OCI-LY7 (cell line): ENCODE data around the gene MAN1C1. TPM values are rescaled to one million over a fixed set of nuclear protein-coding genes. Genes with fewer than 3 reads are reported as not detected.

Source experiments
- BruUV-seq: library from RNA; stranded (reverse); fragments of 400-500 nt; replicated peaks from 2 replicates; lab custom pipeline; 2021; lab: Mats Ljungman, UMichigan
- CTCF ChIA-PET: fragments of 300-600 bp; sonication (Branson Sonifier 250); formaldehyde crosslinking; loops from one replicate; lab custom pipeline; 2022; ENCODE audit warnings: antibody characterized with exemption; ENCODE audit not compliant: unreplicated experiment; lab: Charles Lee
- POLR2A ChIA-PET: fragments of 300-600 bp; sonication (Branson Sonifier 250); formaldehyde crosslinking; loops from one replicate; lab custom pipeline; 2022; ENCODE audit warnings: antibody characterized with exemption; lab: Charles Lee
- DNase-seq: peaks from one replicate; pipeline ENCODE4 v3.0.0-alpha.2; 2015; ENCODE audit warnings: low spot score
- H2AFZ ChIP-seq: fragments of 200-600 bp; sonication (generic), shearing (Covaris generic); 2 replicates; pipeline ENCODE4 v1.6.1; 2014; ENCODE audit warnings: mild to moderate bottlenecking, antibody characterized with exemption, low read length, moderate library complexity
- H3K27ac ChIP-seq: fragments of 200-600 bp; sonication (generic); 2 replicates; pipeline ENCODE4 v1.5.1; 2014; ENCODE audit warnings: mixed run types, low read depth, mild to moderate bottlenecking, moderate library complexity, low read length, inconsistent platforms; ENCODE audit not compliant: poor library complexity, severe bottlenecking
- H3K36me3 ChIP-seq: fragments of 200-600 bp; sonication (generic); 2 replicates; pipeline ENCODE4 v1.6.1; 2014; ENCODE audit warnings: mild to moderate bottlenecking, antibody characterized with exemption, low read length, moderate library complexity, mixed read lengths; ENCODE audit not compliant: insufficient read depth
- H3K4me1 ChIP-seq: fragments of 200-600 bp; sonication (generic); 2 replicates; pipeline ENCODE4 v1.5.1; 2014; ENCODE audit warnings: mild to moderate bottlenecking, low read length; ENCODE audit not compliant: insufficient read depth, poor library complexity, severe bottlenecking
- H3K4me2 ChIP-seq: fragments of 200-600 bp; sonication (generic); 2 replicates; pipeline ENCODE4 v1.6.1; 2014; ENCODE audit warnings: mild to moderate bottlenecking, low read length
- H3K4me3 ChIP-seq: fragments of 200-600 bp; sonication (generic); 2 replicates; pipeline ENCODE4 v1.5.1; 2014; ENCODE audit warnings: mild to moderate bottlenecking, low read depth, low read length; ENCODE audit not compliant: poor library complexity, severe bottlenecking
- H3K79me2 ChIP-seq: fragments of 200-600 bp; sonication (generic); 2 replicates; pipeline ENCODE4 v1.6.1; 2016; ENCODE audit warnings: low read depth, mild to moderate bottlenecking, low read length, moderate library complexity, mixed read lengths; ENCODE audit not compliant: insufficient read depth
- H3K9me2 ChIP-seq: fragments of 200-600 bp; sonication (generic); 2 replicates; pipeline ENCODE4 v1.6.1; 2016; ENCODE audit warnings: mild to moderate bottlenecking, low read length, mixed read lengths; ENCODE audit not compliant: insufficient read depth
- H3K9me3 ChIP-seq: fragments of 200-600 bp; sonication (generic); 2 replicates; pipeline ENCODE4 v1.6.1; 2014; ENCODE audit warnings: mild to moderate bottlenecking, mixed run types, low read length, mixed read lengths
- H4K20me1 ChIP-seq: fragments of 200-600 bp; sonication (generic); 2 replicates; pipeline ENCODE4 v1.6.1; 2014; ENCODE audit warnings: mild to moderate bottlenecking, antibody characterized with exemption, low read length, moderate library complexity, mixed read lengths; ENCODE audit not compliant: insufficient read depth
- EZH2phosphoT487 ChIP-seq: fragments of 200-600 bp; sonication (generic); IDR thresholded peaks from 2 replicates; pipeline ENCODE4 v1.6.1; 2018; ENCODE audit warnings: low read depth, borderline replicate concordance, mild to moderate bottlenecking, mixed run types, antibody characterized with exemption, low read length, moderate library complexity, mixed read lengths
- intact Hi-C: fragments of 100-400 bp; cut with micrococcal nuclease; formaldehyde crosslinking; loops from one replicate; pipeline ENCODE4 v1.10.0; 2022; ENCODE audit not compliant: unreplicated experiment
- total RNA-seq, 2 experiments: library from RNA; depleted of rRNA in 1 of 2; stranded (reverse); fragments of >200 nt in 1 of 2; shearing (Covaris generic) in 1 of 2; gene quantifications; 2 replicates each; pipeline ENCODE4 v1.2.3, GENCODE V29; 2014 to 2022
- TF ChIP-seq, protein P1 (sequence below): fragments of 200-600 bp; sonication (generic); conservative IDR thresholded peaks from 2 replicates; pipeline ENCODE4 v1.5.1; 2014; ENCODE audit warnings: mild to moderate bottlenecking, antibody characterized with exemption, low read length, moderate library complexity, mixed read lengths

The MAN1C1 gene
- total RNA-seq, 2 experiments from 2014 or later = 3.0 to 4.9 TPM

DNA sequence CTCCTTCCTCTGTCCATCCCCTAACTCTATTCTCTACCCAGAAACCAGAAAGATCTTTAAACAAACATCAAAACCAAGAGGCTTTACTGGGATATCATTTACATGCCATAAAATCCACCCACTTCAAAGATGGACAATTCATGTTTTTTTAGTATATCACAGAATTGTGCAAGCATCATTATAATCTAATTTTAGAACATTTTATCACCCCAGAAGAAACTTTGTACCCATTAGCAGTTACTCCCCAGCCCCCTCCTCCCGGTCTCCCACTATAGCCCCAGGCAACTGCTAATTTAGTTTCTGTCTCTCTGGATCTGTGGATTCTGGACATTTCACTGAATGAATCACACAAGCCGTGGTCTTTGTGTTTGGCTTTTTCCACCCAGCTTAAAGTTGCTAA lies 178.6 kb downstream of the MAN1C1 start:
- H3K36me3 ChIP-seq = no peaks in the 10 kb centered on the region
- TF ChIP-seq, protein P1, sequence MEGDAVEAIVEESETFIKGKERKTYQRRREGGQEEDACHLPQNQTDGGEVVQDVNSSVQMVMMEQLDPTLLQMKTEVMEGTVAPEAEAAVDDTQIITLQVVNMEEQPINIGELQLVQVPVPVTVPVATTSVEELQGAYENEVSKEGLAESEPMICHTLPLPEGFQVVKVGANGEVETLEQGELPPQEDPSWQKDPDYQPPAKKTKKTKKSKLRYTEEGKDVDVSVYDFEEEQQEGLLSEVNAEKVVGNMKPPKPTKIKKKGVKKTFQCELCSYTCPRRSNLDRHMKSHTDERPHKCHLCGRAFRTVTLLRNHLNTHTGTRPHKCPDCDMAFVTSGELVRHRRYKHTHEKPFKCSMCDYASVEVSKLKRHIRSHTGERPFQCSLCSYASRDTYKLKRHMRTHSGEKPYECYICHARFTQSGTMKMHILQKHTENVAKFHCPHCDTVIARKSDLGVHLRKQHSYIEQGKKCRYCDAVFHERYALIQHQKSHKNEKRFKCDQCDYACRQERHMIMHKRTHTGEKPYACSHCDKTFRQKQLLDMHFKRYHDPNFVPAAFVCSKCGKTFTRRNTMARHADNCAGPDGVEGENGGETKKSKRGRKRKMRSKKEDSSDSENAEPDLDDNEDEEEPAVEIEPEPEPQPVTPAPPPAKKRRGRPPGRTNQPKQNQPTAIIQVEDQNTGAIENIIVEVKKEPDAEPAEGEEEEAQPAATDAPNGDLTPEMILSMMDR = no peak
- no peak for TF ChIP-seq EZH2phosphoT487
- no peak overlapping the region for H3K27ac ChIP-seq
- H2AFZ ChIP-seq = no peak overlapping the region
- BruUV-seq = no TSS peak
- no peak overlapping the region for H3K4me2 ChIP-seq
- no peaks in the 10 kb centered on the region for H3K9me2 ChIP-seq
- ChIA-PET CTCF (no interaction called here), POLR2A (interaction anchor here (0.6 kb wide), 2 partner anchors 529 to 817 kb away, joined by 3 read pairs; no protein-coding TSS in a partner anchor)
- H3K4me1 ChIP-seq = peaks cover 26% of the 10 kb centered on the region
- DNase-seq = no peak
- H3K4me3 ChIP-seq = no peak overlapping the region
- H4K20me1 ChIP-seq = no peaks in the 10 kb centered on the region
- H3K9me3 ChIP-seq = no peaks in the 10 kb centered on the region
- H3K79me2 ChIP-seq = no peaks in the 10 kb centered on the region
- intact Hi-C loops = loop anchor here (5.0 kb wide), 1 partner anchor 293 kb away; no protein-coding TSS in a partner anchor

DNA sequence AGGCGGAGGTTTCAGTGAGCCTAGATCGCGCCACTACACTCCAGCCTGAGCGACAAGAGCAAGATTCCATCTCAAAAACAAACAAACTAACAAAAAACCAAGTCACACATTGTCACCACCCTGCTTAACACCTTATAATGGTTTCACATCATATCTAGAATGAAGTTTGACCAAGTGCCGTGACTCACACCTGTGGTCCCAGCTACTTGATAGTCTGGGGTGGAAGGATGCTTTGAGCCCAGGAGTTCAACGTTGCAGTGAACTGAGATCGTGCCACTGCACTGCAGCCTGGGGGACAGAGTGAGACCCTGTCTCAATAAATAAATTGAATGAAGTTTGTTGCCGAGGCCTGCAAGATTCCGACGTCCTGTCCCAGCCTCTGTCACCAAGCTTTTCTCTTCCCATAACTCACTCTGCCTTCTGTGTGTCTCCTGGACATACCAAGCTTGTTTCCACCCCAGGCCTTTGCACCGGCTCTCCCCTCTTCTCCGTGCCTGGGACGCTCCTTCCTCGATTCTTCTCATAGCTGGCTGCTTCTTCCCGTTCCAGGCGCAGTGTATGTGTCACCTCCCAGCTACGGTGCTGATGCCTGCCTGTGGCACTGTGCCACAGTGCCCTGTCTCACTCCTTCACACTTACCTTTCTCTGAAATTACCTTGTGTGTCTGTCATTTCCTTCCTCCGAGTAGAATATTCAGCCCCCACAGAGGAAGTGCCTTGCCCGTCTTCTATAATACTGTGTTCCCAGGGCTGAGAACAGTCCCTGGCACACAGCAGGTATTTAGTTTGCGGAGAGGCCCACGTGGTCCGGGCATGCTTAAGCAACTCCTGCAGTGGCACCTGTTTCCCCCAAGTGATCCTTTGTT lies 179.6 kb downstream of the MAN1C1 start:
- peaks cover 32% of the 10 kb centered on the region for H3K4me1 ChIP-seq
- H3K27ac ChIP-seq = no peak overlapping the region
- DNase-seq = no peak
- BruUV-seq = no TSS peak
- no peak overlapping the region for H3K4me3 ChIP-seq
- H3K36me3 ChIP-seq = no peaks in the 10 kb centered on the region
- CTCF ChIA-PET = no interaction called here
- H3K9me2 ChIP-seq = no peaks in the 10 kb centered on the region
- TF ChIP-seq, protein P1 = no peak
- no peak for TF ChIP-seq EZH2phosphoT487
- H4K20me1 ChIP-seq = no peaks in the 10 kb centered on the region
- no peaks in the 10 kb centered on the region for H3K9me3 ChIP-seq
- H3K4me2 ChIP-seq = peak overlapping the region; percentile 27; the same call in 1 of the 2 replicates
- no peaks in the 10 kb centered on the region for H3K79me2 ChIP-seq
- intact Hi-C loops = loop anchor here (2.0 to 5.0 kb wide), 2 partner anchors 179 to 294 kb away; partner anchors contain the start of gene MAN1C1
- POLR2A ChIA-PET = interaction anchor here (0.6 kb wide), 1 partner anchor 817 kb away, joined by 3 read pairs; no protein-coding TSS in a partner anchor
- H2AFZ ChIP-seq = peak overlapping the region; percentile 83; the same call in 1 of the 2 replicates
